HepG2 (cell line): ENCODE results near the gene SIK3. TPM values are rescaled to one million over a fixed set of nuclear protein-coding genes. Genes with fewer than 3 reads are reported as not detected.

Experiments used
- ATAC-seq: fragments of 200-7000 bp; cut with Tn5 transposase; 3 replicates; pipeline ENCODE4 v1.9.1; 2020; ENCODE audit warnings: mild to moderate bottlenecking, moderate library complexity
- BruUV-seq: library from RNA; stranded (reverse); fragments of 400-500 nt; replicated peaks from 2 replicates; lab custom pipeline; 2021; lab: Mats Ljungman, UMichigan
- CTCF ChIA-PET: fragments of 300-600 bp; formaldehyde crosslinking; extraction: SDS; loops from one replicate; lab custom pipeline; 2021; ENCODE audit warnings: low total read pairs, inconsistent platforms, low intra/inter-chr PET ratio; lab: Yijun Ruan, JAX
- POLR2A ChIA-PET: fragments of 350-600 bp; sonication (Branson Sonifier 250); formaldehyde crosslinking; loops from one replicate; lab custom pipeline; 2020; ENCODE audit warnings: antibody characterized with exemption, inconsistent platforms; lab: Yijun Ruan, JAX
- DNase-seq: peaks from one replicate; pipeline ENCODE4 v3.0.0-alpha.2; 2015; ENCODE audit warnings: low spot score
- FAIRE-seq: peaks from 3 replicates; lab custom pipeline; 2011; peaks lifted over from hg19 to GRCh38; lab: Jason Lieb, UNC
- H2AFZ ChIP-seq: one replicate; pipeline ENCODE4 v1.6.1; 2011; ENCODE audit warnings: low read length, inconsistent platforms
- H3K27ac ChIP-seq: fragments of 300-600 bp; 3 replicates; pipeline ENCODE4 v1.8.0; 2011; ENCODE audit warnings: mixed run types, mild to moderate bottlenecking, mixed read lengths, low read length, inconsistent platforms; ENCODE audit not compliant: insufficient read depth; ENCODE audit errors: extremely low read length
- H3K27me3 ChIP-seq, 2 experiments: fragments of 200-600 bp in 1 of 2; 2 replicates in 1 of 2; 3 replicates in 1 of 2; pipeline versions ENCODE4 v1.6.0 to v1.8.0; 2011; ENCODE audit warnings: low read length in 2 of 2, mild to moderate bottlenecking in 2 of 2, moderate library complexity in 2 of 2, inconsistent platforms in 1 of 2; ENCODE audit not compliant: insufficient read depth in 2 of 2, control insufficient read depth in 1 of 2
- H3K36me3 ChIP-seq, 2 experiments: fragments of 200-600 bp in 1 of 2; replicated peaks in 1 of 2; 2 replicates in 1 of 2; 3 replicates in 1 of 2; pipeline versions ENCODE4 v1.5.1 to v1.8.0; 2011; ENCODE audit warnings: low read length in 2 of 2, inconsistent platforms in 1 of 2; ENCODE audit not compliant: insufficient read depth in 2 of 2, control insufficient read depth in 1 of 2
- H3K4me1 ChIP-seq: 2 replicates; pipeline ENCODE4 v1.5.1; 2012; ENCODE audit warnings: low read length, inconsistent platforms; ENCODE audit not compliant: insufficient read depth
- H3K4me2 ChIP-seq: 2 replicates; pipeline ENCODE4 v1.6.0; 2011; ENCODE audit warnings: low read depth, low read length, inconsistent platforms
- H3K4me3 ChIP-seq, 3 experiments: fragments of 200-600 bp in 1 of 3; sonication (generic), shearing (Covaris generic) in 1 of 3; replicated peaks in 1 of 3; 2 replicates each; pipeline ENCODE4 v1.5.1; 2011 to 2016; ENCODE audit warnings: low read length in 3 of 3, inconsistent platforms in 2 of 3, low read depth in 2 of 3, mild to moderate bottlenecking in 2 of 3, control low read depth in 1 of 3, mixed read lengths in 1 of 3; ENCODE audit not compliant: insufficient read depth in 1 of 3
- H3K79me2 ChIP-seq: one replicate; pipeline ENCODE4 v1.6.1; 2011; ENCODE audit warnings: low read length, inconsistent platforms; ENCODE audit not compliant: insufficient read depth
- H3K9ac ChIP-seq: 2 replicates; pipeline ENCODE4 v1.6.0; 2011; ENCODE audit warnings: mild to moderate bottlenecking, low read depth, low read length, inconsistent platforms; ENCODE audit not compliant: insufficient read depth
- H3K9me3 ChIP-seq: 2 replicates; pipeline ENCODE4 v1.5.1; 2012; ENCODE audit warnings: mild to moderate bottlenecking, low read length
- H4K20me1 ChIP-seq: 2 replicates; pipeline ENCODE4 v1.6.0; 2011; ENCODE audit warnings: inconsistent platforms, mild to moderate bottlenecking, low read length, moderate library complexity; ENCODE audit not compliant: insufficient read depth
- CCDC6 ChIP-seq: sonication (generic); formaldehyde crosslinking; IDR thresholded peaks from 2 replicates; pipeline ENCODE4 v1.8.1; 2022; ENCODE audit warnings: mild to moderate bottlenecking, missing genetic modification reagents, moderate library complexity
- MAFG ChIP-seq: sonication (generic); formaldehyde crosslinking; IDR thresholded peaks from 2 replicates; pipeline ENCODE4 v1.5.1; 2020; ENCODE audit warnings: mild to moderate bottlenecking, missing genetic modification reagents
- MYPOP ChIP-seq: sonication (generic); formaldehyde crosslinking; IDR thresholded peaks from 2 replicates; pipeline ENCODE4 v1.8.1; 2023; ENCODE audit warnings: mild to moderate bottlenecking, moderate library complexity, missing genetic modification reagents
- NAIF1 ChIP-seq: sonication (generic); formaldehyde crosslinking; IDR thresholded peaks from 2 replicates; pipeline ENCODE4 v1.5.0; 2020; ENCODE audit warnings: mild to moderate bottlenecking, missing genetic modification reagents, borderline replicate concordance
- PPARG ChIP-seq: conservative IDR thresholded peaks from 2 replicates; pipeline ENCODE4 v1.6.1; 2016; ENCODE audit warnings: missing biosample characterization, missing genetic modification reagents
- SNAI1 ChIP-seq: sonication (generic); formaldehyde crosslinking; IDR thresholded peaks from 2 replicates; pipeline ENCODE4 v1.5.0; 2020; ENCODE audit warnings: mild to moderate bottlenecking, missing genetic modification reagents, borderline replicate concordance
- ZNF121 ChIP-seq: sonication (generic); formaldehyde crosslinking; IDR thresholded peaks from 2 replicates; pipeline ENCODE4 v1.5.0; 2020; ENCODE audit warnings: mild to moderate bottlenecking, missing genetic modification reagents
- ZNF138 ChIP-seq: sonication (generic); formaldehyde crosslinking; IDR thresholded peaks from 2 replicates; pipeline ENCODE4 v1.5.0; 2020; ENCODE audit warnings: mild to moderate bottlenecking, low read depth, missing genetic modification reagents
- ZNF317 ChIP-seq: sonication (generic); formaldehyde crosslinking; IDR thresholded peaks from 2 replicates; pipeline ENCODE4 v1.5.0; 2020; ENCODE audit warnings: mild to moderate bottlenecking, missing genetic modification reagents
- ZNF326 ChIP-seq: sonication (generic); formaldehyde crosslinking; IDR thresholded peaks from 2 replicates; pipeline ENCODE4 v1.4.0; 2020; ENCODE audit warnings: missing genetic modification reagents, borderline replicate concordance
- ZNF331 ChIP-seq: sonication (generic); formaldehyde crosslinking; IDR thresholded peaks from 2 replicates; pipeline ENCODE4 v1.4.0; 2020; ENCODE audit warnings: missing genetic modification reagents
- ZNF451 ChIP-seq: sonication (generic); formaldehyde crosslinking; IDR thresholded peaks from 2 replicates; pipeline ENCODE4 v1.5.0; 2020; ENCODE audit warnings: mild to moderate bottlenecking, missing genetic modification reagents
- ZNF547 ChIP-seq: sonication (generic); formaldehyde crosslinking; IDR thresholded peaks from 2 replicates; pipeline ENCODE4 v1.5.1; 2020; ENCODE audit warnings: mild to moderate bottlenecking, missing genetic modification reagents
- ZNF660 ChIP-seq: sonication (generic); formaldehyde crosslinking; IDR thresholded peaks from 2 replicates; pipeline ENCODE4 v1.5.1; 2020; ENCODE audit warnings: mild to moderate bottlenecking, low read depth, missing genetic modification reagents, borderline replicate concordance
- ZNF749 ChIP-seq: sonication (generic); formaldehyde crosslinking; IDR thresholded peaks from 2 replicates; pipeline ENCODE4 v1.8.0; 2022; ENCODE audit warnings: mild to moderate bottlenecking, missing genetic modification reagents, moderate library complexity, borderline replicate concordance
- ZSCAN29 ChIP-seq: sonication (generic); formaldehyde crosslinking; conservative IDR thresholded peaks from 2 replicates; pipeline ENCODE4 v1.4.0; 2020; ENCODE audit warnings: mild to moderate bottlenecking, missing genetic modification reagents
- WGBS: methylation state at CpG from one replicate; pipeline ENCODE4 v1.1.6; 2017; ENCODE audit warnings: low lambda C conversion rate; 5-methylcytosine and 5-hydroxymethylcytosine counted together
- in situ Hi-C: cut with HindIII; loops from 2 replicates; pipeline ENCODE4 v1.10.0; 2017; ENCODE audit warnings: low pct_unique_long_range_greater_than_20kb; ENCODE audit not compliant: extremely low pct_ligation_motif_present
- intact Hi-C: fragments of 100-400 bp; cut with micrococcal nuclease; formaldehyde crosslinking; loops from one replicate; pipeline ENCODE4 v1.10.0; 2022; ENCODE audit not compliant: unreplicated experiment
- polyA plus RNA-seq, 8 experiments: library from polyadenylated mRNA; depleted of rRNA in 3 of 8; stranded (reverse) in 7 of 8; unstranded in 1 of 8; fragments of >200 nt; fragmentation: Illumina TruSeq in 4 of 8; extraction: Trizol in 4 of 8; gene quantifications; 2 replicates each; pipeline versions ENCODE4 v1.2.1 to v1.2.3, GENCODE V29; 2011 to 2016; ENCODE audit warnings: low read depth in 4 of 8, missing spikeins in 1 of 8, mixed read lengths in 1 of 8; ENCODE audit not compliant: insufficient read depth in 1 of 8
- total RNA-seq, 5 experiments: library from RNA; depleted of rRNA; stranded (reverse); fragments of >200 nt; fragmentation: Illumina TruSeq; extraction: Trizol; gene quantifications; 2 replicates each; pipeline ENCODE4 v1.2.3, GENCODE V29; 2016; ENCODE audit warnings: low read depth in 1 of 5
- TF ChIP-seq, protein P1 (sequence below): sonication (generic); formaldehyde crosslinking; IDR thresholded peaks from 2 replicates; pipeline ENCODE4 v1.5.0; 2020; ENCODE audit warnings: missing genetic modification reagents

The SIK3 gene
- total and polyA plus RNA-seq, 2 of the 13 experiments (the other 11 are each of a cell fraction or from before 2014, with no cell fraction given) = 5.7 to 9.8 TPM

DNA sequence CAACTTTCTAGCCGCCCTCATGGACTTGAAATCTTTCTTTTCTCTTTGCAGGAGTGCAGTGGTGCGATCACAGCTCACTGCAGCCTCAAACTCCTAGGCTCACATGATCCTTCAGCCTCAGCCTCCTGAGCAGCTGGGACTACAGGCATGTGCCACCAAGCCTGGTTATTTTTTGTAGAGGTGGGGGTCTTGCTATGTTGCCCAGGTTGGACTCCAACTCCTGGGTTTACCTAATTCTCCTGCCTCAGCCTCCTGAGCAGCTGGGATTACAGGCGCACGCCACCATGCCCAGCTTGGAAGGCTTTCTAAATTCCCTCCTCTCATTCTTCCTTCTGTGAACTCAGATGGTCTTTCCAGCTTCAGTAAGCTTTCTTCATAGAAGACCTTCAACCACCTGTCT, 256.1 kb downstream of the SIK3 start:
- ChIA-PET POLR2A (interaction anchor here (0.7 to 11.5 kb wide), 3 partner anchors 16 to 218 kb away, joined by 5 to 361 read pairs (median 5); partner anchors contain the start of genes APOA4 and APOC3), CTCF (no interaction called here)
- no peaks in the 10 kb centered on the region for H3K27me3 ChIP-seq
- no peak for TF ChIP-seq ZNF138
- peak; percentile 84 for TF ChIP-seq ZNF121 (CRISPR knock-in tag)
- TF ChIP-seq, all 625 proteins: peak for 1
- ATAC-seq (no peak), FAIRE-seq (no peak), DNase-seq (no peak)
- Histone ChIP-seq H3K27ac (no peak overlapping the region), H3K4me3 (no peak overlapping the region), H3K9ac (no peak overlapping the region), H3K4me2 (no peak overlapping the region), H3K9me3 (no peaks in the 10 kb centered on the region), H3K79me2 (peaks cover 4% of the 10 kb centered on the region), H3K4me1 (peaks cover 64% of the 10 kb centered on the region), H3K36me3 (peaks cover 9 to 24% of the 10 kb centered on the region in 2 experiments), H4K20me1 (no peaks in the 10 kb centered on the region), H2AFZ (no peak overlapping the region)
- in situ Hi-C loops (no loop called here), intact Hi-C loops (no loop called here)
- 92% methylated on average over 4 of the region's 4 CpGs for WGBS
- BruUV-seq = no TSS peak

GRCh38 chr11:116840746-116841296, 257.4 kb downstream of the SIK3 start:
- Histone ChIP-seq H3K27ac (peak overlapping the region; percentile 85), H3K4me1 (peaks cover 70% of the 10 kb centered on the region), H3K4me2 (peak overlapping the region; percentile 86), H3K9me3 (no peaks in the 10 kb centered on the region), H3K79me2 (peaks cover 16% of the 10 kb centered on the region), H2AFZ (peak overlapping the region; percentile 64), H3K4me3 (peak overlapping the region; percentile 38 to 67 (median 51); a peak in 5 of 6 replicates), H3K9ac (peak overlapping the region; percentile 65), H4K20me1 (peaks cover 4% of the 10 kb centered on the region; the same call in 1 of the 2 replicates), H3K27me3 (no peaks in the 10 kb centered on the region), H3K36me3 (peaks cover 3 to 11% of the 10 kb centered on the region in 2 experiments; a peak in 4 of 5 replicates)
- CTCF ChIA-PET = interaction anchor here (1.5 kb wide), 1 partner anchor 50 kb away, joined by 4 read pairs; the partner anchor contains the start of gene APOA5
- POLR2A ChIA-PET = interaction anchor here (0.7 to 11.5 kb wide), 7 partner anchors 9 to 53 kb away, joined by 3 to 361 read pairs (median 5); partner anchors contain the start of genes APOA4, APOA5, APOC3 and ZPR1
- peak; percentile 81 for FAIRE-seq
- in situ Hi-C loops = no loop called here
- intact Hi-C loops = no loop called here
- 0% methylated on average over 6 of the region's 9 CpGs for WGBS
- peak; percentile 34 for ATAC-seq
- BruUV-seq = no TSS peak
- DNase-seq = peak; percentile 74
- TF ChIP-seq MAFG (no peak), ZNF451 (CRISPR knock-in tag) (no peak), SNAI1 (CRISPR knock-in tag) (0 out of 2 replicates have a peak, but pooled peaks have one; percentile 63), ZNF317 (CRISPR knock-in tag) (0 out of 2 replicates have a peak, but pooled peaks have one; percentile 26), ZSCAN29 (CRISPR knock-in tag) (no peak), PPARG (no peak), ZNF660 (no peak), CCDC6 (CRISPR knock-in tag) (0 out of 2 replicates have a peak, but pooled peaks have one; percentile 36), ZNF749 (CRISPR knock-in tag) (no peak), MYPOP (CRISPR knock-in tag) (peak; percentile 77), ZNF547 (CRISPR knock-in tag) (no peak), NAIF1 (CRISPR knock-in tag) (no peak), ZNF326 (CRISPR knock-in tag) (no peak), ZNF331 (CRISPR knock-in tag) (no peak; the same call in 1 of the 2 replicates)
- TF ChIP-seq, protein P1, sequence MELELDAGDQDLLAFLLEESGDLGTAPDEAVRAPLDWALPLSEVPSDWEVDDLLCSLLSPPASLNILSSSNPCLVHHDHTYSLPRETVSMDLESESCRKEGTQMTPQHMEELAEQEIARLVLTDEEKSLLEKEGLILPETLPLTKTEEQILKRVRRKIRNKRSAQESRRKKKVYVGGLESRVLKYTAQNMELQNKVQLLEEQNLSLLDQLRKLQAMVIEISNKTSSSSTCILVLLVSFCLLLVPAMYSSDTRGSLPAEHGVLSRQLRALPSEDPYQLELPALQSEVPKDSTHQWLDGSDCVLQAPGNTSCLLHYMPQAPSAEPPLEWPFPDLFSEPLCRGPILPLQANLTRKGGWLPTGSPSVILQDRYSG (CRISPR knock-in tag) = no peak
